Stimulated activated naive CD8-positive, alpha-beta T cell treated with anti-CD3 and anti-CD28 coated beads, Interleukin-15, amount 100 ng/mL, for 72 hours (primary cell): ENCODE data around the gene SMARCAD1.
A peak's percentile ranks its signal among the peaks of the same experiment; 100 is the strongest.

ENCODE experiments used
- ATAC-seq: fragments of 150-1000 bp; cut with Tn5 transposase; 2 replicates; pipeline ENCODE4 v1.10.0; 2021; ENCODE audit warnings: mild to moderate bottlenecking, moderate library complexity
- DNase-seq, 2 donors: peaks; one replicate each; pipeline ENCODE4 v3.0.0; 2021 to 2022
- H3K27ac Mint-ChIP-seq, 2 donors: one replicate each; pipeline ENCODE4 v1.8.0; 2022; ENCODE audit warnings: mild to moderate bottlenecking in 2 of 2, mixed read lengths in 2 of 2, moderate library complexity in 2 of 2
- H3K27me3 Mint-ChIP-seq: one replicate; pipeline ENCODE4 v1.8.0; 2022; ENCODE audit warnings: mixed read lengths
- H3K4me1 Mint-ChIP-seq: one replicate; pipeline ENCODE4 v1.8.0; 2022; ENCODE audit warnings: mild to moderate bottlenecking, mixed read lengths
- H3K4me3 Mint-ChIP-seq, 2 donors: one replicate each; pipeline ENCODE4 v1.8.0; 2022; ENCODE audit warnings: mild to moderate bottlenecking in 2 of 2, mixed read lengths in 2 of 2, moderate library complexity in 1 of 2
- H3K9me3 Mint-ChIP-seq, 2 donors: one replicate each; pipeline ENCODE4 v1.8.0; 2022; ENCODE audit warnings: mixed read lengths in 2 of 2

Gene SMARCAD1

DNA sequence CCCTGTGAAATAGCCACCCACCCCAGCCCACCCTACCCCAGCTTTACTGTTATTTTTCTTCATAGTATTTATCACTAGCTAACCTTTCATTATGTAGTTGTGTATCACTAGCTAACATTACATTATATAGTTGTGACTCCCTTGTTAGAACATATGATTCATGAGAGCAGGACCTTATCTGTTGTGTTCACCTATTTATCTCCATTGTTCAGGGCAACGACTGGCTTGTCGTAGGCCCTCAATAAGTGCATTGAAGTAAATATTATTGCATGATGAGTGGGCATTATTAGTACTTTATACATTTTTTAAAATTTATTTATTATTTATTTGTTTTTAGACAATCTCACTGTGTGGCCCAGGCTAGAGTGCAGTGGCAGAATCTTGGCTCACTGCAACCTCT is 4.2 kb downstream of the SMARCAD1 start:
- peak overlapping the region in 1 of 2 donors; percentile 57 for H3K27ac Mint-ChIP-seq

DNA sequence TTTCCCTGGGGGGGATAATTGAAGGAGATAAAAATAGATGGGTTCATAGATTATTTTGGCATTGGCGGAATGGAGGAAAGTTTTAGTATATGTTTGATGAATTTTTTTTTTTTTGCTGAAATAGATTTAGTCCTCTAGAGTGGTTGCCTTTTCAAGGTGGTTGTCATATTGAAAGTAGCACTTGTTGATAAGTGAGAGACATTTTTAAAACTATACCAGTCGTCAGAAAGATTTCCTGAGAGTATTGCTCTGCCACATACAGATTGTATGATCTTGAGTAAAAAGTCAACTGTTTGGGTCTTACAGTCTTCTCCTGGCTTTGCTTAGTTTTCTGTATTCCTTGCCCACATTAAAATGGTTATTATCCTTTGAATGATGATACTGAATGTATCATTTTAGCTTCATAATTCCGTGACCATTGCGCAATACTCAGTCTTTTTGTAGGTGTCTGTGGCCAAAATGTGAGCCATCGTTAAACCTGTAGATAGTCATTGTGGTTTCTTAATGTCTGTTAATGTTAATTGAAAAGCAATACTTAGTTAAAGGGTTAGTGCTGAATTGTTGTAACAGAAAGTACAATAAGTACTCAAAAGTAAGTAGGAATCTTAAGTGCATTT is 7.1 kb downstream of the SMARCAD1 start:
- DNase-seq (no peak), ATAC-seq (peak; percentile 83)
- Mint-ChIP-seq H3K4me1 (peaks cover 58% of the 10 kb centered on the region), H3K27ac (peak overlapping the region in 1 of 2 donors; percentile 47), H3K27me3 (no peaks in the 10 kb centered on the region), H3K4me3 (no peak overlapping the region), H3K9me3 (no peaks in the 10 kb centered on the region)

More for the DNA sequence above, 4.2 kb downstream of the SMARCAD1 start:
- no peaks in the 10 kb centered on the region for H3K27me3 Mint-ChIP-seq
- peaks cover 69% of the 10 kb centered on the region for H3K4me1 Mint-ChIP-seq
- DNase-seq (no peak), ATAC-seq (no peak)
- no peak overlapping the region for H3K4me3 Mint-ChIP-seq
- H3K9me3 Mint-ChIP-seq = no peaks in the 10 kb centered on the region

DNA sequence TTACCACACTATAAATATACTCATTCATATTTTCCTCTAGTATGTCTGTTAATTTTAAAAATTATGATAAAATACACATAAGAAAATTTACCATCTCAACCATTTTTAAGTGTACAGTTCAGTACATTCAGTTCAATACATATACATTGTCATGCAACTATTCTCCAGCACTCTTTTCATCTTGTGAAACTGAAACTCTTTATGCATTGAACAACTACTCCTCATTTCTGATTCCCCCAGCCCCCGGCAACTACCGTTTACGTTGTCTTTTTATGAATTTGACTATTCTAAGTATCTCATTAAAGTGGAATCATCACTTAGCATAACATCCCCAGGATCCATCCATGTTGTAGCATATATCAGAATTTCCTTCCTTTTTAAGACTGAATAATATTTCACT is 8.7 kb downstream of the SMARCAD1 start:
- H3K9me3 Mint-ChIP-seq = no peaks in the 10 kb centered on the region
- H3K27ac Mint-ChIP-seq = no peak overlapping the region
- peaks cover 48% of the 10 kb centered on the region for H3K4me1 Mint-ChIP-seq
- H3K27me3 Mint-ChIP-seq = no peaks in the 10 kb centered on the region
- H3K4me3 Mint-ChIP-seq = no peak overlapping the region
- no peak for DNase-seq
- ATAC-seq = no peak

DNA sequence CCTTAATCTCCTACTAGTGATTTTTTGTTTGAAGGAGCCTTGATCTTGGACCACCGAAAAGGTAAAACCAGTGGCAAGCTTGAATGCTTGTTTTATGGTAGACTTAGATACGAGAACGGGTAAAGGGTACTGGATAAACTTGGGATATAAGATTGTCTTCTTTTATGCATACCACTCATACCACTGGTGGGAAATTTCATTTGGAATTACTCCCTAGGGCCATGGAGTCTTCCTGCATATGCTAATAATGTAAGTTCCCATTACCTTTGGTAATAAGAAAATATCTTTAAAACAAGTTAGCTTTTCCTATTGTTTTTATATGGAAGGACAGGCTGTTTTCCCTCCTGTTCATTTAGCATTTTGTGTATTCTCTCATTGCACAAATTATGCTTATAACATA is 11.7 kb downstream of the SMARCAD1 start:
- Mint-ChIP-seq H3K4me3 (no peak overlapping the region), H3K27me3 (no peaks in the 10 kb centered on the region), H3K9me3 (no peaks in the 10 kb centered on the region), H3K4me1 (peaks cover 33% of the 10 kb centered on the region), H3K27ac (no peak overlapping the region)
- DNase-seq = no peak
- no peak for ATAC-seq

DNA sequence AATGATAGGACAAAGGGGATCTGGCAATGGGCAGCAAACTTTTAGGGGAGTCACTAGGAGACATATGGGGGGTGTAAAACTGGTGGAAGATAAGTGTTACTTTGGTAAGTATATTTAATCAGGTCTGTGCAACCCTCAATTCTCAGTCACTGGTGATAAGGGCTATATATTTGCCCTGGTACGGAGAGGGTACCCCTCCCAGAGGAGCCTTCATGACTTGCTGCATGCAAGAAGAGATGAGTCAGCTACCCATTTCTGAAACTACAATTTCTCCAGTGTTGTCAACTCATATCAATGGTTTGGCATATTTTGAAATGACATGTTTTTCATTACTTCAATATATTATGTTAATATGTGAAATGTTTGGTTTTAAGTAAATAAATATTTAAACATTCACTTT is 14.3 kb downstream of the SMARCAD1 start:
- H3K27me3 Mint-ChIP-seq = no peaks in the 10 kb centered on the region
- H3K27ac Mint-ChIP-seq = no peak overlapping the region
- ATAC-seq (no peak), DNase-seq (no peak)
- no peak overlapping the region for H3K4me3 Mint-ChIP-seq
- H3K4me1 Mint-ChIP-seq = peaks cover 10% of the 10 kb centered on the region
- H3K9me3 Mint-ChIP-seq = no peaks in the 10 kb centered on the region

DNA sequence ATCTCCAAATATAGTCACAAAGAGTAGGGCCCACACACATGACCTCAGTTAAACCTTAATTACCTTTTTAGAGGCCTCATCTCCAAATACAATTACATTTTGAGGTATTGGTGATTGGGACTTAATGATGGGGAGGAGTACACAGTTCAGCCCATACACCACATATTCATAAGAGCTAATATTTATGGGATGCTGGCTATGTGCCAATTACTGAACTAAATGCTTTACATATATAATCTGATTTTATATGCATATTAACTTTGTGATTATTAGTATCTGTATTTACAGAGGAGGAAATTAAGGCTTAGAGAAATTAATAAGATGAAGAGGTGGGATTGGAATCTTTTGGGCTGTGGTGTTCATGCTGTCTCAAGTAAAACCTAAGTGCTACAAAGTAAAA is 17.8 kb downstream of the SMARCAD1 start:
- H3K27ac Mint-ChIP-seq = peak overlapping the region in 1 of 2 donors; percentile 31
- ATAC-seq (no peak), DNase-seq (no peak)
- no peak overlapping the region for H3K4me3 Mint-ChIP-seq
- H3K4me1 Mint-ChIP-seq = peaks cover 7% of the 10 kb centered on the region
- H3K27me3 Mint-ChIP-seq = no peaks in the 10 kb centered on the region
- H3K9me3 Mint-ChIP-seq = no peaks in the 10 kb centered on the region

DNA sequence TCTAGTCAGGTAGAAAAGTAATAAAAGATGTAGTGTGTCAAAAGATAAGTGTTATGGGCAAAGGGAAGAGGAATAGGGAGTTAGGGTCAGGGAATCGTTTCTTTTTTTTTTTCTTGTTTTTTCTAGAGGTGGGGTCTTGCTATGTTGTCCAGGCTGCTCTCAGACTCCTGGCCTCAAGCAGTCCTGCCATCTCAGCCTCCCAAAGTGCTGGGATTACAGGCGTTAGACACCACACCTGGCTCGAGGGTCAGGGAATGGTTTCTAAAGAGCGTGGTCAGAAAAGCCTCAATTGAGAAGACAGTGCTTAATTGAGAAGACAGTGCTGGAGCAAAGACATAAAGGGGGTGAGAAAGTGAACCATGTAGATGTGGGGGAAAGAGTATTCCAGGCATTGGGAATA is 19.1 kb downstream of the SMARCAD1 start:
- Mint-ChIP-seq H3K9me3 (no peaks in the 10 kb centered on the region), H3K27ac (no peak overlapping the region), H3K4me1 (peaks cover 2% of the 10 kb centered on the region), H3K27me3 (no peaks in the 10 kb centered on the region), H3K4me3 (no peak overlapping the region)
- DNase-seq = no peak
- no peak for ATAC-seq

DNA sequence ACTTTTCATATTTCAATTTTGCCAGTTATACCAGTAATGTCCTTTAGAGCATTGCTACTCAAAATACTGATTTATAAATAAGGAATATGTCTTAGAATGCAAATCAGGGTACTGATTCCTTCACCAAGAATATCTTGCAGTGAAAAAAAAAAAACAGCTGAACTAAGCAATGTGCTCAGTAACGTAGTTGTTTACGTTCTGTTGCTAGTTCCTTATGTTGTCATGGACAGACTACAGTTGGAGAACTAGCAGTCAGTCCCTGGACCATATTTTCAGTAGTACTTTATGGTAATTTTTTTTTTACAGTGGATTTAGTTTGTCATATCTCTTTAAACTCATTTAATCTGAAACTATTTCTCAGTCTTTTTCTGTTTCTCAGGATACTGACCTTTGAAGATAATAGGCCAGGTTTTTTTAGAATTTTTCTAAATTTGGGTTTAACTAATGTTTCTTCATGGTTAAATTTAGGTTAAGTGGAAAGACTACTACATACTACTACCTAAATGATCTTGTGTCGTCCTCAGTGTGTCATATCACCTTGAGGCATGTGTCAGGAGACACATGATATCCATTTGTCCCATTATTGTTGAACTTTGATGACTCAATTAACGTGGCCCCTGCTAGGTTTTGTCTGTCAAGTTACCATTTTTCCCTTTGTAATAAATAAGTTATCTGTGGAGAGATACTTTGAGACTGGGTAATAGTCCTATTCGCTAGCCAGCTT is 21.0 kb downstream of the SMARCAD1 start:
- H3K9me3 Mint-ChIP-seq = no peaks in the 10 kb centered on the region
- ATAC-seq (no peak), DNase-seq (no peak)
- H3K27ac Mint-ChIP-seq = no peak overlapping the region
- H3K4me3 Mint-ChIP-seq = no peak overlapping the region
- no peaks in the 10 kb centered on the region for H3K4me1 Mint-ChIP-seq
- no peaks in the 10 kb centered on the region for H3K27me3 Mint-ChIP-seq

DNA sequence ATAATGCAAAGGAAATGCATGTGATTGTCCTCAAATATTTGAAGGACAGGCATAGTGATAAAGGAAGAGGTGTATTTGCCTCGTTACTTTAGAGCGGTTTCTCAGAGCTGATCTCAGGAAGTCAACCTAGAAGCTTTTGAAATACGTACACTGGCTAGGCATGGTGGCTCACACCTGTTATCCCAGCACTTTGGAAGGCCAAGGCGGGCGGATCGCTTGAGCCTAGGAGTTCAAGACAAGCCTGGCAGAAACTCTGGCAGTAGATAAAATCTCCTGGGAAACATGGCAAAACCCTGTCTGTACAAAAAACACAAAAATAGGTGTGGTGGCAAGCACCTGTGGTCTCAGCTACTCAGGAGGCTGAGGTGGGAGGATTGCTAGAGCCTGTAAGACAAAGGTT is 24.9 kb downstream of the SMARCAD1 start:
- no peak overlapping the region for H3K27ac Mint-ChIP-seq

DNA sequence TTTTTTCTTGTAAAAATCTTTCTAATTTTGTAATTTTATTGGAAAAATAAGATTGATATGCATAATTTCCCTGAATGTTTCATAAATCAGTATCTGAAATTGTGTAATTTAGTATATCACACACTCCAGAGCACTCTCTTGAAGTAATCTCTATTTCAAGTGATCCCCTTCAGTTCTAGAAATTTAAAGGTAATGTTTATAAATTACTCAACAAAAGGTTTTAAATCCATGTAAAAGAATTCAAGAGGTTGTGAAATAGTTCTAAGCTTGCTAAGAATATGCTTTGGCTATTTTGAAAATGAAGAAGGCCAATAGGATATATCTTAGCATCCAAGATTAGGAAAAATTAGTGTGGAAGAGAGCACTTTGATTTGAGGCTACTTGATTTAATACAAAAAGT is 28.2 kb downstream of the SMARCAD1 start:
- Mint-ChIP-seq H3K4me3 (no peak overlapping the region), H3K9me3 (no peaks in the 10 kb centered on the region), H3K27me3 (no peaks in the 10 kb centered on the region), H3K27ac (no peak overlapping the region), H3K4me1 (no peaks in the 10 kb centered on the region)
- no peak for DNase-seq
- no peak for ATAC-seq

More for the DNA sequence above, 24.9 kb downstream of the SMARCAD1 start:
- H3K9me3 Mint-ChIP-seq = no peaks in the 10 kb centered on the region
- no peak overlapping the region for H3K4me3 Mint-ChIP-seq
- no peaks in the 10 kb centered on the region for H3K4me1 Mint-ChIP-seq
- no peaks in the 10 kb centered on the region for H3K27me3 Mint-ChIP-seq
- ATAC-seq (no peak), DNase-seq (no peak)

DNA sequence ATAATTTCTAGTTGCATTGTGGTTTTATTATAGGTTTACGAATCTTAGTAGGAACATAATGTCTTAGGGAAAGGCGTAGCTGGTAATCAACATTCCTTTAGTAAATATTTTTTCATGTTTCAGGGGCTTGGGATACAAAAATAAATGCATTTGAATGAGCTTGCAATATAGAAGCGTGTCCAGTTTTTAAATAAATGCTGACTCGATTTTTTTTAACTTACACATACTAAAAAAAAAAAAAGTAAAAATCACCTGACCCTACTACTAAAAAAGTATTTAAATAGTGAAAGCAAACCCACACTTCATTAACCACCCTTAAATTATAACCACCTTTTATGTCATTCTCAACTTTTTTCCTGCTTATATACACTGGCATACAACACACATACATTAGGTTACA is 29.6 kb downstream of the SMARCAD1 start:
- no peaks in the 10 kb centered on the region for H3K4me1 Mint-ChIP-seq
- no peak overlapping the region for H3K4me3 Mint-ChIP-seq
- H3K27me3 Mint-ChIP-seq = no peaks in the 10 kb centered on the region
- no peak overlapping the region for H3K27ac Mint-ChIP-seq
- no peaks in the 10 kb centered on the region for H3K9me3 Mint-ChIP-seq
- DNase-seq (no peak), ATAC-seq (no peak)

DNA sequence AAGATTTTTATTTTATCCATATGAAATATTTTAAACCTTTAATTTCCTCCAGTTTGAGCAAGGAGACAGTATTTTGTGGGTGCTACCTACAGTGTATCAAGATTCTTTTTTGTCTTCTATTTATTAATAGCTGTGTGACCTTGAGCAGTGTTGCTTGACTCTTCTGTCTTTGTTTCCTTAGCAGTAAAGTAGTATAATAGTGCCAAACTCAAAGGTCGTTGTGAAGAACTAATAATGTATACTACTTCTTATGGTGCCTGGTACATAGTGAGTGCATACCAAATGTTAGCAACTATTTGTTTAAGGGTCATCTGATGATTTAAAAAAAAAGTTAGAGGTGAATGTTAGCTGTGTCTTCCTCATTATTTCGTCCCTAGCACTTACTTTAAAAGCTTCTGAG is 30.5 kb downstream of the SMARCAD1 start:
- Mint-ChIP-seq H3K9me3 (no peaks in the 10 kb centered on the region), H3K4me1 (no peaks in the 10 kb centered on the region), H3K27ac (no peak overlapping the region), H3K4me3 (no peak overlapping the region), H3K27me3 (no peaks in the 10 kb centered on the region)
- DNase-seq = no peak
- no peak for ATAC-seq

DNA sequence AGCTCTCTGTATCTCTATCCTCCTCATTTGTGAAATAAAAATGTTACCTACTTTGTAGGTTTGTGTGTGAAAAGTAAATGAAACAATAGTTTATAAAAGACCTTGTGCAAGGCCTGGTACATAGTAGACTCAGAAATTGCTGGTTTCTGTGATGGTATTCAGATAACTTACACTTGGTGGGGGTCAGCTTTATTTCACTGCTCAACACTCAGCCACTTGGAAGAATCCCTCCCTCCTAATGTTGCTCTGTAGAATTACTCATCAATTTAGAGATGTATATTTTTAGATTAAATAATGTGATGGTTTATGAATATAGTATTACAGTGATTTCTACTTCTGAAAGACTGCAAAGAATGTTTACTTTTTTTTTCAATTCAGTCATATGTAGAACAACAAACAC is 32.7 kb downstream of the SMARCAD1 start:
- H3K4me1 Mint-ChIP-seq = no peaks in the 10 kb centered on the region
- DNase-seq = no peak
- no peaks in the 10 kb centered on the region for H3K9me3 Mint-ChIP-seq
- no peaks in the 10 kb centered on the region for H3K27me3 Mint-ChIP-seq
- H3K4me3 Mint-ChIP-seq = no peak overlapping the region
- H3K27ac Mint-ChIP-seq = no peak overlapping the region
- ATAC-seq = no peak

DNA sequence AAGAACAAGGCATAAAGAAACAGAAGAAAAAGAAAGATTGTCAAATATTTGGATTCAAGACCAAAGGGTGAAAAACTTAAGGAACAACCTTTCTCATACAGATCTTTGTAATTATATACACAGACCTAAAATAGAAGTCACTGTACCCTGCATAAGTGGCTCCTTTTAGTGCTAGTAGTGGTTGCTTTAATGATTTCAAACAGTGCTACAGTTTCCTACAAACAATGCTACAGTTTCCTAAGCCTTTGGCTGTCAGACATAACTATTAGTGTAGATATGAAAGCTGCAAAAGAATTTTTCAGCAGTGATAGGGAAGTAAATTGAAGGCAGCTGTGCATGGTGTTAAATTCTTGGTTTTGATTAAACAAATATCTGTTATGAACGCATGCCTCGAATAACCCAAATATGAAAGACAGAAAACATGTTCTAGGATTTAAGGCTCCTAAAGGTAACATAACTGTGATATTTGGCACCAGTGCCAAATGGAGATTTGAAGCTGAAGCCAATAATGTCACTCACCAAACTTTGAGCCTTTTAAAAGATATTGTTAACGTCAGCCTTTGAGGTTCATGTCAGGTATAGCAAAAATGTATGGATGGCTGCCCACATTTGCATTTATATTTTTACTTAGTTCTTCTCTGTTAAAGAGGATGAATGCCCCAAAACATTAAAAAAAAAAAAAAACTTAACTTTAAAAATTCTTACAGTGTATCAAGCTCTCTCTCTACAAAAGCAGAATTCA is 36.6 kb downstream of the SMARCAD1 start:
- H3K9me3 Mint-ChIP-seq = no peaks in the 10 kb centered on the region
- H3K4me3 Mint-ChIP-seq = no peak overlapping the region
- H3K27ac Mint-ChIP-seq = no peak overlapping the region
- no peaks in the 10 kb centered on the region for H3K4me1 Mint-ChIP-seq
- no peak for DNase-seq
- no peaks in the 10 kb centered on the region for H3K27me3 Mint-ChIP-seq
- no peak for ATAC-seq

DNA sequence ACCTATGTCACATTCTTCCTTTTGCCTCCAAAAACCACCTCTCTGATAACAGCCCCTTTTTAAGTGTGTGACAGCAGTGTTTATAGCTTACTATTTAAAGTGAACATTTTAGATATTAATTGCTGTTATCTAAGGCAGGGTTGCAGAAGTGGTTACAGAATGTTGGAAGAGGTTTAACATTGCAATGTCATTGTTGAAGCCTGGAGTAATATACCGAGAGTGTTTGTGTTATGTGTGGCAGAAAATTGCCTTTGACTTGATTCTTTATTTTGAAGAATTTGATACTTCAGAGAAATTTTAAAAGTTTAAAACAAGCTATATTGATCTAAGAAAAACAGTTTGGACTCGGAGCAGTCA is 37.1 kb downstream of the SMARCAD1 start:
- H3K9me3 Mint-ChIP-seq = no peaks in the 10 kb centered on the region
- H3K27me3 Mint-ChIP-seq = no peaks in the 10 kb centered on the region
- H3K27ac Mint-ChIP-seq = no peak overlapping the region
- ATAC-seq (no peak), DNase-seq (no peak)
- H3K4me1 Mint-ChIP-seq = no peaks in the 10 kb centered on the region
- H3K4me3 Mint-ChIP-seq = no peak overlapping the region

DNA sequence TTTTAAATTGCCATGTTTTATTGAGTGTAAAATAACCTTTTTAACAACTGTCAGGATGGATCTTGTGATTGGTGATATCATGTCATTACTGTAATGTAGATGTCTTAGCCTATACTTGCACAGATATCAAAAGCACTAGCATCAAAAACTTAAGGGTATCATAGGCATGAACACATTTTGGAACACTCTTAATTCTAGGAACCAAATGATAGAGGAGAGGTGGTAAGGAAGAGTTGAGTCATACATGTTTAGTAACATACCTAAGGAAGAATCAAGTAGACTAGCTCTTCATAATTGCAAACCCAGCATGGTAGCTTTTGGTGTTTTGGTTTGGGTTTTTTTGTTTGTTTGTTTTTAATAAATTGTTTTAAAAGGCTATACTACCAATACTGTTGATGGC is 43.4 kb downstream of the SMARCAD1 start:
- Mint-ChIP-seq H3K27ac (peak overlapping the region in 1 of 2 donors; percentile 9), H3K4me3 (no peak overlapping the region), H3K9me3 (no peaks in the 10 kb centered on the region), H3K27me3 (no peaks in the 10 kb centered on the region), H3K4me1 (peaks cover 6% of the 10 kb centered on the region)
- ATAC-seq (no peak), DNase-seq (no peak)
